HG03159 (cell line): ENCODE results near the gene PDSS1.
A peak's percentile ranks its signal among the peaks of the same experiment; 100 is the strongest.
"Not testable (repeated sequence)": the region's sequence is repeated elsewhere in the genome, so short reads cannot be mapped to it uniquely, and the experiment has no call there.

Source experiments
- ATAC-seq: cut with Tn5 transposase; IDR thresholded peaks from one replicate; pipeline ENCODE4 v1.9.1; 2021; ENCODE audit warnings: mild to moderate bottlenecking, moderate library complexity; ENCODE audit not compliant: unreplicated experiment

Gene PDSS1

DNA sequence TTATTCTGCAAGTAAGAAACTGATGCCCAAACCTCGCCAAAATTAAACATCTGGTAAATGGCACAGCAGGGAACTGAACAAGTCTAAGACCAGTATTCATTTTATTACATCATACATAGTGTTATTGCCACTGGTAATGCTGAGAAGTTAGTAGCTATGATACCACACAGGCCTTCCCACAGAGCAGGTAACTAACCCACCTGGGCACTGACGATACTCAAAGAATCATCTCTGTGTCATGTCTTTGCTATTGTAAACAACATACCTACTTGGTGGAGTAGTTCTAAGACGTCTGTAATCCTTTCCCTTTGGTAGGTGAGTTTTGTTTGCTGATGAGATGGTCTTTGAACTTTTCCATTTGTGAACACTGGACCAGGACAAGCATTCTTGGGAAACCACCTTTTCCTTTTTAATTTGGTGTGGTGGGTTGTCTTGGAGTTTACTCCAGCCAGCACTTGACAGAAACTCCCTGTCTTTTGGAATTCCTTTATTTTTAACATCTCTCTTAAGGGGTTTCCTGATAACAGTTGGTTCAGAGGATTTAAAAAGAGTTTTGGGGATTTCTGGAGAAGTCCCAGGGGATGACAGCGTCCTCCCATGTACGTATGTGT, 40.9 kb downstream of the PDSS1 start:
- ATAC-seq: no peak

DNA sequence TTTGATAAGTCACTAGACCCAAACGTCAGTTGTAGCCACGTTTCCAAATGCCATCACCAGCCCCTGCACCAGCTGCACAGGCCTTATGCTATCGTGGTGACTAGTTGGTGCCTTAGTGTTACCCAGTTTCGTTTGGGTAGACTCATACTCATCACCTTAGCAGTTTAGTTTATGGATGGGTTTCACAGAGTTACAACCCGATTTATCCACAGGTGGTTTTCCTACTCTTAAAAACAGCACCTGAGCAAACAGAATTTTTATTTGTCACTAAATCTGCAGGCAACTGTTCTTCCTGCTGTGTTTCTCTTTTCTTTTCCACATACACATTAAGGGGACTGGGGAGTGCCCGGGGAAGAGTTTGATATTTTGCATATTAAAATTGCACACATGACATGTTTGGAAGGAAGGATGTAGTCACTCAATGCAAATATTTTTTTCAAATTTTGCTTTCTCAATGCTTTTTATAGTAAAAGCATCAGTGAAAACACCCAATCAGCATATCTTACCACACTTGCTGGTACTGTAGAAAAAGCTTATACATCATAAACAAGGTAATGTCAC, 41.6 kb downstream of the PDSS1 start:
- ATAC-seq: peak; percentile 45

DNA sequence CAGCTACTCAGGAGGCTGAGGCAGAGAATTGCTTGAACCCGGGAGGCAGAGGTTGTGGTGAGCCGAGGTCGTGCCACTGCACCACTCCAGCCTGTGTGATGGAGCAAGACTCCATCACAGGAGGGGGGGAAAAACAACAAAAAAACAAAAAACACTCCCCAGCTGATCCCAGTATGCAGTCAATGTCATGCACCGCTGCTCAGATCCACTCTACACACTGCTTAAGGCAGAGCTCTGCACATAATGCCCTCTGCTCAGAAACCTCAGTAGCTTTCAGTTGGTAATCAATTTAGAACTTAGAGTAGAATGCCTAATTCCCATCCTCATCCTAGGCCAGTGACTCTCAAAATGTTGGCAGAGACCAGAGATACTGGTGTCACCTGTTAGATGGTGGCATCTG, 43.9 kb downstream of the PDSS1 start:
- no peak for ATAC-seq

DNA sequence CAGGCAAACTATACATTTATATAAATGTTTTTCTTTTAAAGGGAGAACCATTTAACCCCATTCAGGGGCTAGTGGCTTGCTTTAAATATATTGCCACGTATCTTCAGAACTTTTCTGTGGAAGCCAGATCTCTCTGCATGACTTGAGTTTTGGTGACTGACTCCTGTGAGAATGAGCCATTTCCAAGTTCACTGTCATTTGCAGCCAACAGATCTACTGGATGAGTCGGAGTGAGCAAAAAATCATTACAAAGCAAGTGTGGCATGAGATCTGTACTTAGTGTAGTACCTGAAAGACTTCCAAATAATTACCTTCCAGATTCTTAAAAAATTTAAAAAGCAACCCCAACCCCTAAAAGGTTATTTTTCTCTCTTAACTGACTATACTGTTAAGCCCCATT, 45.6 kb downstream of the PDSS1 start:
- ATAC-seq: no peak

DNA sequence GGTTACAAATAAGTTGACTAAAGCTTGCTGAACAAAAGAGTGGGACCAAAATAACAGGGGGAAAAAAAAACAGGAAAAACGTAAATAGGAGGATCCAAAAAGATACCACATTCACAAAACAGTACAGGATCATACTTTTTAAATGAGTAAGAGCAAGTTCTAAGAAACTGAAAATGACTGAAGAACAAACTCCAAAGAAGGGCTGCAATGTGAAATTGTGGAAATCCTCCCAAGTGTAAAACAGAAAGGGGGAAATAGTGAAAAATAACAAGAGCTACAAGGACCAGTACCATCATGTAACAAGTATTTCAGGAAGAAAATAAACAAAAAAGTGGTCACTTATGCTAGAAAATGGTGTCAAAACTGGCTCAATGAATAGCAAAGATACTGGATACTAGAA, 46.3 kb downstream of the PDSS1 start:
- ATAC-seq: no peak

DNA sequence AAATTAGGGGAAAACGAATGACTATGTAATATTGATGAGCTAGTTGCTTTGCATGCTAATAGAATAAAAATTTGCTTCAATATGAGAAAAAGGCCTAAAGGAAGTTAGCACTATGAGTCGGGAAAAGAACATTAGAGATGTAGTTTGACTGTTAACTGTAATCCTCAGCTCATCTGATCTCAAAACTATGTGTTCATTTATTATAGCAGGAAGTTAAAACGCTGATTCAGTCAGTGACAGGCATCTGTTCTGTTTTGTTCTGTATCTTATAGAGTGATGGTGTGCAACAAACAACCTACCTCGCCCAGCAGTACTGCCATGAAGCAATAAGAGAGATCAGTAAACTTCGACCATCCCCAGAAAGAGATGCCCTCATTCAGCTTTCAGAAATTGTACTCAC, 48.6 kb downstream of the PDSS1 start:
- no peak for ATAC-seq

DNA sequence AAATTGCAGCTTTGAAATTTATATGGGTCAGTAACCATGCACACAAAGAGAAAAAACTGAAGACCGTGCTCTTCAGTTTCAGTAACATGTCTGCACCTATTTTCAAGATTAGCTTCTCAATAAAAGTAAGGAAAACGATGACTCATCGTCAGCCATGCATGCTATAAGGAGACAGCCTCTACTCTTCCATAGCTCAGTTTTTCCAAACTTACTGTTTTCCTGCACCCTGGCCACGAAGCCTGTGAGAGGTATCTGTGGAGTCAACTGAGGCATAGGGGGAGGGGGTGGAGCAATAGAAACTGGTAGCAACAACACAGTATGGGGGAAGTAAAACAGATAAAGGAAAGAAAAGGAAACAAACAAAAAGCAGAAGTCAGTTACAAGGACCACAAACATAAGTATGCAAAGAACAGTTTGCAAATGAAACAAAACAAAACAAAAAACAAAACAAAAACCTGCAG, 58.0 kb downstream of the PDSS1 start:
- peak; percentile 96 for ATAC-seq

DNA sequence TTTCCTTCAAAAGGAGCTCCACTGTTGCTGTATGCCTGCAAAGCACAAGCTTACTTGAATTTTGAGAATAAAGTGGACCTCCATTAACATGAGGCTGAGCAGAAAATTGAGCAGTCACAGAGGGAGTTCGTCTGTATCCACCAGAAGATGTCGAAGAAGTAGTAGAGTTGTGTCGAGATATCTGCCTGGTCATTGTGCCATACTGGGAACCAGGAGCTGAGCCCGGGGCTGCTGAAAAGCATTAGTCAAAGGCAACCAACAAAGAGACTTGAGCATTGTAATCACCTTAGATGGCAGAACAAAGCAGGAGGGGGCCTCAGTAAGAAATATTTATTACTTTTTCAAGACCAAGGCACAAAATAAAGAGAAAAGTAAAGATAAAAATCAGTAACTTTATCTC, 61.5 kb downstream of the PDSS1 start:
- ATAC-seq: no peak

DNA sequence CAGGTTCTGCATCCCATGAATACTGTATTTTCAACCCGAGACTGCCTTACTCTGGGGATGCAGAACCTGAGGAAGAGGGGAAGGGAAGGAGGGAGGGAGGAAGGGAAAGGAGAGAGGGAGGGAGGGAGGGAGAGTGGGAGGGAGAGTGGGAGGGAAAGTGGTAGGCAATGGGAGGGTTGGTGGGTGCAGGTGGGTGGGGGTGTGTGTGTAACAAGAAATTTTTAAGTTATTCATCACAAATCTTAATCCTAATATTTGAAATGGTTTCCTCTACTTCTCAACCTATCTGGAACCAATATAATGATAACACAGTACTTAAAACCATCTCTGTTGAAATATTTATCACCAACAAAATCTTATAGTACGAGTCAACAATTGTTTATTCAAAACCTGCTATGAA, 68.0 kb downstream of the PDSS1 start:
- ATAC-seq: no peak

DNA sequence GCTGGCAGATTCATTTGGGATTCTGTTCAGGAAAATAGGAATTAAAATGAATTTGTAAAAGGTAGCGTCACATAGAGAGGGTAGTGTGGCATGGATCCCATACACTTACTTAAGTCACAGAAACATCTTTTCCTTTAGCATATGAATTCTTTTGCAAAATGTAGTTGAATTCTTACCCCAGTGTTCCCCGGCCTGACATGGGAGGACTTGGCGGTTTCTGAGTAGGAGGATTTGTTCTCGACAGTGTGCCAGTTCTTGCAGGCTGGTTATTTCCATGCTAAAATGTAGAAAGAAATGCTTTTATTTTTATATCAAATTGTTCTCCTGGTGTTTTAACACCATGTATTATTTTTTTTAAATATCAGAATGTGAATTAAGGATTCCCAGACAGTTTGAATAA, 72.6 kb downstream of the PDSS1 start:
- no peak for ATAC-seq

DNA sequence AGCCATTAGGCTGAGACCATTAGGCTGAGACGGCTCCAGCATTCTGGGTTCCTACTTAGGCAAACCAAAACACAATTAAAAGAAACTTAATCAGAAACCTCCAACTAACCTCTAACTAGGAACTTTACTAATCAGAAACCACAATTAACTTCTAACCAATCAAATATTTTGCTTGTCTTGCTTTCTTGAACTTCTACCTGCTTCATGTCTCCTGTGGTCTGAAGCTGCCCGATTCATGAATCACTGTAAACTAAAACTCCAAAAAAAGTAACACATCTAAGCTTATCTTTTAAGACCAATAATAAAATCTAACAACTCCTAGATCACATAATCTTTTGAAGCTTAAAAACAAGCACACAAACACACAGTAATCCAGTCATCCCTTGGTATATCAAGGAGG, 76.1 kb downstream of the PDSS1 start:
- ATAC-seq: no peak

DNA sequence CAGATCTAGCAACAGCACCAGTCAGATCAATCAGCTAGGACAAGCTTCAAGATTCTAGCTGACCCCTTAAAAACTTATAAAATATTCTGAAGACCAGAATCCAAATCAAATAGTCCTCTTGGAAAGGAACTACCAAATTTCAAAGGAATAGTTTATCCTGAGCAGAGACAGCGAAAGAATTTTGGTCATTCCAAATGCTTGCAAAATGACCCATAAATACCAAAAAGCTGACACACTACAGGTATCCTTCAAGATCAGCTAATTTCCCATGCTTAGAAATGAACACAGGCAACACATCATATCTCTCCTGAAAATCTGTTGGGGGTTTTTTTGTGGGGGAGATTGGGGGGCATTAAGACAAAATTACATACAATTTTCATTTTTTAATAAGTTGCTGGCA, 78.8 kb downstream of the PDSS1 start:
- ATAC-seq: no peak

DNA sequence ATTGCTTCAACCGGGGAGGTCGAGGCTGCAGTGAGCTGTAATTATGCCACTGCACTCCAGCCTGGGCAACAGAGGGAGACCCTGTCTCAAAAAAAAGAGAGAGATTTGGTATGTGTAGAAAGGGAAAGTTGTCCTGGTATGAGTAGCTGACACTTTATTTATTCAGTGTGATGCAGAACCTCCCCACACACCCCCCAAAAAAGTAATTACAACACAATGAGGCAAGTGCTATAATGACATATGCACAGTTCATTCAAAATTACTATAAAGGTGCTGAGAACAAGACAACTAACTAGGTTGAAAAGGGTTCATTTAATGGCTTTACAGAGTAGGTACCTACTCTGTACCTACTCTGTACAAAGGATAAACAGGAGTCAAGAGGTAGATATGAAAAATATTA, 80.2 kb downstream of the PDSS1 start:
- ATAC-seq: no peak

DNA sequence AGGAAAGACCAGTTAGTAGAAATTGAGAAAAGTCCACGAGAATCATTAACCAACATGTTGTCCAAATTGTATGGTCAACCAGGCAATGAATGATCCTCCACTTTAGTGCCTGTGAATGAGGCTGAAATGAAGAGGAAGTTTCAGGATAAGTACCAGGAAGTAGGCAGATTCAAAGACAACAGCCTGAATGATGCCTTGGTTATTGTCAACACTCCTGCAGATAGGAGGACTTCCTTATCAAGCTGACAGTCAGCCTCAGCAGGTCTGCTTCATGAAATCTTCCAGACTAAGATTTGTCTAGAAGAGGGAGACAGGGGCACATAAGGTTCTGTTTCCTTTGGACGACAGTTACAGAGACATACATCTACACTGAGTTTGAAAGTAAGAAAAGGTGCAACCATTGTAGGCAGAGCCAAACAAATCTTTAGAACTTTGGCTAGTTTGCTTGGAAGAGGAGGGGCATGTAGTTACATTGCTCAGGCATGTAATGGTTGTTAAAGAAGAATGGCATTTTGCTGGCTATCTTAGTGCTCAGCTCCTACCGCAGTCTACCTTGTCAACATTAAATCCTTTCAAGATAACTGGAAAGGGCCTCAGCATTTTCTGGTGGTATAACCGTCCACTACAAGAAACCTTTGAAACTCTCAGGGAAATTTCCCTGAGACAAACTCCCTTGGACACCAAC, 81.8 kb downstream of the PDSS1 start:
- ATAC-seq: no peak

DNA sequence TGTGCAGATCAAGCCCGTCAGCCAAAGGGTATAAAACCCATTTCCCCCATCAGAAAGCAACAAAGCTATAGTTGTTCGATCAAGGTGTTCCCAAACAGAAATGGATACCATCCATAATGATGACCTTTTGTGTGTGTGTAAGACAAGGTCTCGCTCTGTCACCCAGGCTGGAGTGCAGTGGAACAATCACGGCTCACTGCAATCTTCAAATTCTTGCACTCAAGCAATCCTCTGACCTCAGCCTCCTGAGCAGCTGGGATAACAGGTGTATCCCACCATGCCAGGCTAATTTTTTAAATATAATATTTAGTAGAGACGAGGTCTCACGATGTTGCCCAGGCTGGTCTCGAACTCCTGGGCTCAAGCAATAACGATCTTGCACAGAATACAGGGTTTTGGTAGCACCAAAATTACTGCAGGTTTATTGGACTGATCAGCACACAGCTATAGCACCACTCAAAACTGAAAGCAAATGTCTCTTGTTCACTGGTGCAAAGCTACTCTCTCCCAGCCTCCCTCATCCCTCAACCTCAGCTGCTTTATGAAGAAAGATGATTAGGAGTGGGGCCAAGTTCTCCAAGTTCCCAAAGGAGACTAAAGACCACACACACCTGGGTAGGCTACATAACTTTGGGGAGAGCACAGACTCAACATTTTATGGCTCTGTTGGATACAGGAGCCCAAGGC, 82.7 kb downstream of the PDSS1 start:
- ATAC-seq: peak; percentile 38

DNA sequence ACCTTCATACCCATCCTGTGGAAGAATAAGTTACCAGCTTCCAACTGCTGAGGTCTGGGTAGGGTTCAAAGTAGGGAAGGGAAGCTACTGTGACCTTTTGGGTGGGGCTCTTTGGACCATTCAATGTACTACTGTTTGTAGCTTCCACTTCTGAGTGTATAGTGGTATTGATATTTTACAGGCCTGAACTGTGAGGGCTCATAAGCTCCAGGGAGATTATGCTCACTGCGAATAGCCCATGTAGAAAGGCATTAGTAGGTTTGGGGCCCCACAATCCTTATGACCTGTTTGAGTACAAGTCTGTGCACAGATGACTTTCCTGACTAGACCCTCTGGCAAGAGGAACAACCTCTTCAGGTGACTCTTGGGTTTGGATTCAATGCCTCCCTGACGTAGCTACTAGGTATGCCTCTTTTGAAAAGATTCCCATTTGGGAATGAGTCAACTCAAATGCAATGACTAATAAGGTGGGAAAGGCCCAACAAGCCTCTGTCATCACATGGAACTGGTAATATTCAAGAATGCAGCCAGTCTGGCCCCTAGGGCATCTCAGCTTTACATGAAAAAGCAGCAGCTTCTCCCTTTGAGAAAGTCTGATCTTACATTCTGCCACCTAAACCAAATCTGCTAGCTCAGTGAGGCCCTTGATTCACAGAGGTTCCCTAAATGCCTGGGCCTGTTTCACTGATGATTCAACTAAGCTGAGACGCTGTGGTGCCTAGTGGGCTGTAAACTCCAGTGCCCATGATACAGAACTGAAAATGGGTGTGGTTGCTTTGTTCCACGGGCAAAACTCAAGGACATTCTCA, 83.5 kb downstream of the PDSS1 start:
- peak; percentile 51 for ATAC-seq

DNA sequence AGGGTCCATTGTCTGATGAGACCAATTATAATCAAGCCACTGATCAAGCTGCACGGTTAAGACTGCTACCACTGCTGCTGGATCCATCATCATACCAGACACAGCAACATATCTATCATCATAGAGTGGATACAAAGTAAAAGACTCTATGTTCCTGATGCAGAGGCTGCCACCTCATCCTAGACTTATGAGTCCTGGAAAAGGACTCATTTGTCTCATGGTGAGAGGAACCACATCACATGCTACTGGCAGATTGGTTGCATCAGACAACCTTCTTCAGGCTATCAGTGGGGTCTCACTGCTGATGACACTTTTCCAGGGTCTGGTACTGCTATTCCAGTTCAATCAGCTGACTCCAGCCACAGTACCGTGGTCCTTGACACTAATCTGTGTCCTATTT, 84.3 kb downstream of the PDSS1 start:
- ATAC-seq: no peak

DNA sequence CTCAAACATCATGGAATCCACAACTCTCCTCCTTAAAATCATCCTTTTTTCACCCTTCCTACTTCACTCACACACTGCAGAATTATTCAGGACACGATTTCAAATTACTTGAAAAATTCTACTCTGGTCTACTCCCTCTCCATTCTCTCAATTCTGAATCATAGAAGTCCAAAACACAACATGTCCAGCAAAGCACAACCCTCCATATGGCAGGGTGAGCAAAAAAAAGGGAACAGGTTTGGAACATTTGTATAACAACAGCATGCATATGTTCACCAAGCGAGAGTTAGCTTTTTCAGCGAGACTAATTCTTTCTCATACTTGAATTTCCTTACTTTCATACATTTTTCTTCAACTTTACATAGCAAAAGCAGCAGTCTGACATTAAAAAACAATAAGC, 89.9 kb downstream of the PDSS1 start:
- ATAC-seq: no peak

DNA sequence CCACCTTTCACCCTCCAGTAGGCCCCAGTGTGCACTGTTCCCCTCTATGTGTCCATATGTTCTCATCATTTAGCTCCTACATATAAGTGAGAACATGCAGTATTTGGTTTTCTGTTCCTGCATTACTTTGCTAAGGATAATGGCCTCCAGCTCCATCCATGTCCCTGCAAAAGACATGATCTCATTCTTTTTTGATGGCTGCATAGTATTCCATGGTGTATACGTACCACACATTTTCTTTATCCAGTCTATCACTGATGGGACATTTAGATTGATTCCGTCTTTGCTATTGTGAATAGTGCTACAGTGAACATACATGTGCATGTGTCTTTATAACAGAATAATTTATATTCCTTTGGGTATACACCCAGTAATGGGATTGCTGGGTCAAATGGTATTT, 92.3 kb downstream of the PDSS1 start:
- ATAC-seq: not testable (repeated sequence)

DNA sequence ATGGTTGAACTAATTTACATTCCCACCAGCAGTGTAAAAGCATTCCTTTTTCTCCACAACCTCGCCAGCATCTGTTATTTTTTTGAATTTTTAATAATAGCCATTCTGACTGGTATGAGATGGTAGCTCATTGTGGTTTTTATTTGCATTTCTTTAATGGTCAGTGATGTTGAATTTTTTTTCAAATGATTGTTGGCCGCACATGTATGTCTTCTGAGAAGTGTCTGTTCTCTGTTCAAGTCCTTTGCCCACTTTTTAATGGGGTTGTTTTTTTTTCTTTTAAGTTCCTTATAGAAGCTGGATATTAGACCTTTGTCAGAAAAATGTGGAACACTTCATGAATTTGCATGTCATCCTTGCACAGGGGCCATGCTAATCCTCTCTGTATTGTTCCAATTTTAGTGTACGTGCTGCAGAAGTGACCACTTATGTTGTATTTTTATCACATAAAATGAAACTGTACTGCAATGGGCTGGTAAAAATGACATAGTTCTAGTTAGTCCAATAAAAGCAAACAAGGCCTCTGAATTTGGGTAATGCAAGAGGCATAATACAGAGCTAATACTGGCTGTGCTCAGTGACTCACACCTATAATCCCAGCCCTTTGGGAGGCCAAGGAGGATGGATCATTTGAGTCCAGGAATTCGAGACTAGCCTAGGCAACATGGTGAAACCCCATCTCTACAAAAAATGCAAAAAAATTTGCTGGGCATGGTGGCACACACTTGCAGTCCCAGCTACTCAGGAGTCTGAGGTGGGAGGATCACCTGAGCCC, 92.9 kb downstream of the PDSS1 start:
- no peak for ATAC-seq
